ENCODE results near the gene NXPH3. TPM values are rescaled to one million over a fixed set of nuclear protein-coding genes. Genes with fewer than 3 reads are reported as not detected.
"Not testable (repeated sequence)": the region's sequence is repeated elsewhere in the genome, so short reads cannot be mapped to it uniquely, and the experiment has no call there.

Gene NXPH3
- total and polyA plus RNA-seq, 2 donors (not counting 1 experiment from before 2014, with no cell fraction given), result not detected

DNA sequence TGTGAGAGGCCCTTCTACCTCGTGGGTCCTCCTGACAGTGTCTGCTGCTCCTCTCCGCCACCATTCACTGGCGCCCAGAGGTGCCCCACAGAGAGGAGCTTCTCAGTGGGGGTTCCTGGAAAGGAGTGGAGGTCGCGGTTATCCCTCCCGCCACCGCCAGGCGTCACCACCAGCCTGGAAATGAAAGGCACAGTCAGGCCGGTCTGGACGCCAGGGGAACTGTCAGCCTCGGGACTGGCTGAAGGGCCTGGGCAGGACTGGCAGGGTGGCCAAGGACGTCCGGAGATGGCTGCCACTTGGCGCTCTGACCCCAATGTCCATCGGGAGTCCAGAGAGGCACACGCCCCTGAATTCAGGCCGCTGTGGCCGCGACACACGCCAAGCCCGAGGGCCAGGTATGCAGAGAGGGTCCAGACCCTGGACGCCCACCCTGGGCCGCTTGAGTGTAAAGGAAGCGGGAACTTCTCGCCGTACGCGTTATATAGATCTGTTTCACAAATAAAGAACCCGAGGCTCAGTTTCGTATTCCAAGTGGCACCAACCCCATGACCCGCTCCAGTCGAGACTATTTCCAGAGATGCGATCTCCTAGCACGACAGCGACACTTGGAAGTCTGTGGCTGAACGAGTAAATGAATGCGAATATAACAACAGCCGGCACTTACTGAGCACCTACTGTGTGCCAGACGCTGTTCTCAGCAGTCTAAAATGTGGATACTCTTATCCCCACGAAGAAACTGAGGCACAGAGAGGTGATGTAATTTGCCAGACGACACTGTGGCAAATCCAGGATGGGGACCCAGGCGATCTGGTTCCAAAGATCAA is 7.6 kb upstream of the NXPH3 start:
- peak overlapping the region; percentile 63 for H2AFZ ChIP-seq (ENCODE audit: insufficient read depth, low read depth, low read length, poor library complexity, severe bottlenecking)
- POLR2A ChIA-PET, result interaction anchor here (0.8 to 1.0 kb wide), 2 partner anchors 128 to 140 kb away, joined by 3 to 4 read pairs; partner anchors contain the start of gene SLC35B1
- peaks cover 0 to 42% (median 9%) of the 10 kb centered on the region in 4 experiments for H3K27me3 ChIP-seq (replicated peaks in 1 of 4; ENCODE audit: control extremely low read depth in 1 of 4, control insufficient read depth in 3 of 4, insufficient read depth in 4 of 4, low read length in 3 of 4)
- no peak for TF ChIP-seq EZH2 (IDR thresholded peaks at IDR 0.05; ENCODE audit: borderline replicate concordance, insufficient read depth, low read depth, low read length, poor library complexity, severe bottlenecking)
- TF ChIP-seq CTCF (IDR thresholded peaks at IDR 0.05), result peak; percentile 93
- no peaks in the 10 kb centered on the region for H4K20me1 ChIP-seq (ENCODE audit: control insufficient read depth, insufficient read depth, low read length, poor library complexity, severe bottlenecking)
- CTCF ChIA-PET, result interaction anchor here (0.6 to 17.7 kb wide), 25 partner anchors 8 to 429 kb away, joined by 3 to 485 read pairs (median 3); partner anchors contain the start of genes SLC35B1 and SPOP
- intact Hi-C loops (cut with micrococcal nuclease), result loop anchor here (1.0 to 2.0 kb wide), 3 partner anchors 211 to 283 kb away; partner anchors contain the start of gene KAT7
- ATAC-seq (ENCODE audit: low read depth), result peak; percentile 66
- no peaks in the 10 kb centered on the region for H3K36me3 ChIP-seq (replicated peaks in 1 of 2; ENCODE audit: control extremely low read depth in 1 of 2, control insufficient read depth in 1 of 2, extremely low read depth in 1 of 2, insufficient read depth in 2 of 2, low read length in 1 of 2)
- peak overlapping the region; percentile 32 for H3K27ac Mint-ChIP-seq
- no peaks in the 10 kb centered on the region for H3K79me2 ChIP-seq (ENCODE audit: control insufficient read depth, insufficient read depth, low read length)
- H3K27me3 Mint-ChIP-seq, result peaks cover 36% of the 10 kb centered on the region
- 18% methylated on average over 42 of the region's 42 CpGs for whole genome bisulfite sequencing (ENCODE audit: insufficient coverage)
- H3K4me1 ChIP-seq (ENCODE audit: control insufficient read depth in 2 of 2, insufficient read depth in 2 of 2, low read length in 2 of 2), result peaks cover 6 to 17% of the 10 kb centered on the region in 2 donors
- H3K4me3 ChIP-seq (ENCODE audit: control extremely low read depth in 1 of 5, extremely low read depth in 1 of 5, insufficient read depth in 1 of 5, low read depth in 2 of 5, low read length in 4 of 5), result peak overlapping the region in 3 of 5 experiments; percentile 20 to 39 (median 23)
- no peak overlapping the region for H3K27ac ChIP-seq (ENCODE audit: low read length in 2 of 2)
- H3K9me3 ChIP-seq (ENCODE audit: control extremely low read depth in 1 of 3, control insufficient read depth in 2 of 3, insufficient read depth in 1 of 3, low read length in 2 of 3), result no peaks in the 10 kb centered on the region
- H3K4me2 ChIP-seq (replicated peaks; ENCODE audit: low read depth, low read length, poor library complexity, severe bottlenecking), result peak overlapping the region; percentile 72
- peak; percentile 88 for DNase-seq
- peak overlapping the region; percentile 19 for H3K9ac ChIP-seq (ENCODE audit: low read length)
- no peaks in the 10 kb centered on the region for H3K9me3 Mint-ChIP-seq (ENCODE audit: insufficient read depth)
- peaks cover 19% of the 10 kb centered on the region for H3K4me1 Mint-ChIP-seq
- H3K4me3 Mint-ChIP-seq, result peak overlapping the region; percentile 79

DNA sequence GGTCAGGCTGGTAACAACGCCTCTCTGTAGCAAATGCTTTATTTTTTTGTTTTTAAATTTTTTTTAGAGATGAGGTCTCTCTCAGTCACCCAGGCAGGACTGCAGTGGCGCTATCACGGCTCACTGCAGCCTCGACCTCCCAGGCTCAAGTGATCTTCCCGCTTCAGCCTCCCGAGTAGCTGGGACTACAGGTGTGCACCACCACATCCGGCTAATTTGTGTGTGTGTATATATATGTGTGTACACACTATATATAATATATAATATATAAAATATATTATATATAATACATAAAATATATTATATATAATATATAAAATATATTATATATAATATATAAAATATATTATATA is 7.0 kb upstream of the NXPH3 start:
- Mint-ChIP-seq H3K4me1 (peaks cover 19% of the 10 kb centered on the region), H3K27me3 (peaks cover 42% of the 10 kb centered on the region)
- DNase-seq; H3K27ac Mint-ChIP-seq; H3K79me2 ChIP-seq (ENCODE audit: control insufficient read depth, insufficient read depth, low read length); H3K36me3 ChIP-seq (replicated peaks in 1 of 2; ENCODE audit: control extremely low read depth in 1 of 2, control insufficient read depth in 1 of 2, extremely low read depth in 1 of 2, insufficient read depth in 2 of 2, low read length in 1 of 2); H3K4me3 Mint-ChIP-seq; H3K27ac ChIP-seq (ENCODE audit: low read length in 2 of 2); H3K9ac ChIP-seq (ENCODE audit: low read length); ATAC-seq (ENCODE audit: low read depth); H3K4me2 ChIP-seq (replicated peaks; ENCODE audit: low read depth, low read length, poor library complexity, severe bottlenecking); H3K4me3 ChIP-seq (ENCODE audit: control extremely low read depth in 1 of 5, extremely low read depth in 1 of 5, insufficient read depth in 1 of 5, low read depth in 2 of 5, low read length in 4 of 5); H4K20me1 ChIP-seq (ENCODE audit: control insufficient read depth, insufficient read depth, low read length, poor library complexity, severe bottlenecking); H3K9me3 ChIP-seq (ENCODE audit: control extremely low read depth in 1 of 3, control insufficient read depth in 2 of 3, insufficient read depth in 1 of 3, low read length in 2 of 3); H3K9me3 Mint-ChIP-seq (ENCODE audit: insufficient read depth); POLR2A ChIA-PET: not testable (repeated sequence)
- intact Hi-C loops (cut with micrococcal nuclease), result loop anchor here (2.0 kb wide), 1 partner anchor 220 kb away; the partner anchor contains the start of gene KAT7
- peaks cover 0 to 47% (median 9%) of the 10 kb centered on the region in 4 experiments for H3K27me3 ChIP-seq (replicated peaks in 1 of 4; ENCODE audit: control extremely low read depth in 1 of 4, control insufficient read depth in 3 of 4, insufficient read depth in 4 of 4, low read length in 3 of 4)
- WGBS (ENCODE audit: insufficient coverage), result 88% methylated on average over 1 of the region's 7 CpGs
- H3K4me1 ChIP-seq (ENCODE audit: control insufficient read depth in 2 of 2, insufficient read depth in 2 of 2, low read length in 2 of 2), result peaks cover 6 to 17% of the 10 kb centered on the region in 2 donors
- CTCF ChIA-PET, result interaction anchor here (1.2 to 17.7 kb wide), 6 partner anchors 11 to 428 kb away, joined by 3 to 485 read pairs (median 15); partner anchors contain the start of gene SLC35B1
- peak overlapping the region; percentile 63 for H2AFZ ChIP-seq (ENCODE audit: insufficient read depth, low read depth, low read length, poor library complexity, severe bottlenecking)

All from B cell (primary cell).